NCI-H345 treated with DMSO at 0.1 percent for 48 hours (cell line): Measurements from ENCODE around the gene ST6GAL2.

Experiments used
- DNase-seq: peaks from one replicate; lab custom pipeline; 2025; ENCODE audit not compliant: unreplicated experiment; lab: John Stamatoyannopoulos, UW

Gene ST6GAL2

DNA sequence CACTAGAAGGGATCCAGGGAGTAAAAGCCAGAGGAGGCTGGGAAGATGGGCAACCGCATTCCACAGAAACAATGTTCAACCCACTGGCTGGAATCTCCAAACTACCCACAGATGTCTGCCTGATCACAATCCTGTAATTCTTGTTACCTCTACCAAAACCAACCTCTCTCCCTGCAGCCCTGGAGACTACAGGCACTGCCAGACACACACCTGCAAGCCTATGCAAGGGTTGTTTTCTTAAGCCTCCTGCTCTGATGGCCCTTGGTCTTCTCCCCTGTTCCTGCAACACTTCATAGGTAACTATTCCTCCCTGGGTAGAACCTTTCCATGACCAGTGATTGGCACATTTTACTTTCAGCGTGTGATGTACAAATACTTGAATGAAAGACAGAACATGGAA, 21.9 kb downstream of the ST6GAL2 start:
- DNase-seq: no peak

DNA sequence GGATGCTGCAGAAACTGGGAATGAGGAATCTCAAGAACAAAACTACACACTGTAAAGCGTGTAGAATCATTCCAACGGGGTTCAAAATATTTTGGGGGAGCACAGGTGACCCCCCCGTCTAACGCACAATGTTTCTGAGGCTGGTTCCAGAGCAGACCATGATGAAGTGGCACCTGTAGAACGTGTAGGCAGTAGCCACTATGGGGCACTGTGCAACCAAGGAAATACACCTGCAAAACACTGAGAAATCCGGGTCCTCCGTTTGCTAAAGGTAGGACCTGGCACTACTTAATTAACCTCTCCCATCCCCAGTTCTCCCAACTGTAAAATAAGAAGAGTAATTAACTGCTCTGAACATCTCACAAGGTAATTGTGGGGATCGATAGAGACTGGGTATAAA, 22.6 kb downstream of the ST6GAL2 start:
- DNase-seq: no peak

DNA sequence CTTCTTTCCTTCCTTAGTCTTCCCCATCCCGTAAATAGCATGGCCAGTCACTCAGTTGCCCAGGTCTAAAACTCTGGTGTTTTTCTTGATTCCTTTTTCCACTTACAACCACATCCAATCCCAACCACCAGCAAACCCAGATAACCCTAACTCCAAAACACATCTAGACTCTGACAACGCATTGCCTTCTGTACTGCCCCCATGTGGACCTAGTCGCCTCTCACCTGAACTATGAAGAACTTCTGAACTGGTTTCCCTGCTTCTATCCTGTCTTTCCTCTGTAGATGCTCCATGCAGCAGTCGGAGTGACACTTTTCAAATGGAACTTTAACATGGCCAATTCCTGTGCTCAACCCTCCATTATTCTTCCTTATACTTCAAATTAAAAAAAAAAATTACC, 26.5 kb downstream of the ST6GAL2 start:
- DNase-seq: no peak

DNA sequence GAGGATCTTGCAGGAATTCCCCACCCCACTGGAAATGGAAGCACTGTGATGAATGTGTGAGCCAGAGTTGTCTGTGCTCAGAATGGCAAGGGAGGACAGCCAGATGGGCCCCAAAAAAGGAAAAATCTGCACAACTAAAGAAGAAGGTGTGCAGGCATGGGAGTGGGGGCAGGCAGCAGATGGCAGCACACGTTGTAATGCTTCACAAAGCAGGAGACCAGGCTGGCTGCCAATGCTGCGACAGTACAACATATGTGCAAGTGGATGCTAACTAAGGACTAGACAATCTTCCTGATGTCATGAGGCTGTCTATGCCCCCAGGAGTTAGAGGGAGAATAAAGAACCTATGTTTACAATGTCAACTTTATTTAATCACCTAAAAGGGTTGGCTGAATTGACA, 27.2 kb downstream of the ST6GAL2 start:
- DNase-seq: no peak

DNA sequence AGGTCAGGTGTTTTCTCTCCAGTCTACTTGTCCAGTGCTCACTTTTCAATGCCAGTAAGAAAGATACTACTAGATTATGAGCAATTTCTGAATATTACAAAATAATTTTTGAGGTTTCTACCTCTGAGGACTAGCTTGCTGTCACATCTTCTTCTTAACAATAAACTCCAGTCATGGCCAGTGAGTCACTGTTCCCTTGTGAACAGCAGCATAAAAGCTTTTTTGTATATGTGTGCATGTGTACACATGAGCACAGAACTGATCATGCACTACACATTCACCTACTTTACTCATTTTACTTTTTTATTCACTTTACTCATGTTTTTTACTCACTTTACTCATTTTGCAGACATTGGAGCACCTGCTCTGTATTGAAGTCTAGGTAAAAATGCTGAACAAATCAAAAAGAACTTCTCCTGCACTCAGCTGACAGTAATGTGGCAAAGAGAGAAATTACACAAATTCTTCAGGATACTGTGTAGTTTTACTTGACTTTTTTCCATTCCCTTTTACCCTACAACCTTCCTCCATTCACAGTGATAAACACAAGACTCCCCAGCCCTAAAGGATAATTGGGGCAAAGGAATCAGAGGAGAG, 28.0 kb downstream of the ST6GAL2 start:
- no peak for DNase-seq

DNA sequence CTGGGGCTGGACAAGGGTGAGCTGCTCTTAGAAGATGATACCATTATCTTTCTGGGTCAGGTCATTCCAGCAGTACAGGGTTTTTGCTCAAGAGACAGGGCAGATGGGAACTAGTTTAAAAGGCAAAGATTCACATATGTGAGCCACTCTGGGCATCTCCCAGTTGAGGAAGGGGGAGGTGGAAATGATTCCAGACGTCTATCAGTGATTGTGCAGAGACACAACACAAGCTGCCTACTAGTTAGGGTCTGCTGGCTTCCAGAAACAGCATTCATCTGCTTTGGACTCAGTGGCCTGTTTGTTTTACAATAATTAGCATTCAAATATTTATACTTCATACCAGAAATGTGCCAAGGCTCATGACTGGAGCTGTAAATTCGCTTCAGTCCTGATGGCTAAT, 32.3 kb downstream of the ST6GAL2 start:
- DNase-seq: no peak

DNA sequence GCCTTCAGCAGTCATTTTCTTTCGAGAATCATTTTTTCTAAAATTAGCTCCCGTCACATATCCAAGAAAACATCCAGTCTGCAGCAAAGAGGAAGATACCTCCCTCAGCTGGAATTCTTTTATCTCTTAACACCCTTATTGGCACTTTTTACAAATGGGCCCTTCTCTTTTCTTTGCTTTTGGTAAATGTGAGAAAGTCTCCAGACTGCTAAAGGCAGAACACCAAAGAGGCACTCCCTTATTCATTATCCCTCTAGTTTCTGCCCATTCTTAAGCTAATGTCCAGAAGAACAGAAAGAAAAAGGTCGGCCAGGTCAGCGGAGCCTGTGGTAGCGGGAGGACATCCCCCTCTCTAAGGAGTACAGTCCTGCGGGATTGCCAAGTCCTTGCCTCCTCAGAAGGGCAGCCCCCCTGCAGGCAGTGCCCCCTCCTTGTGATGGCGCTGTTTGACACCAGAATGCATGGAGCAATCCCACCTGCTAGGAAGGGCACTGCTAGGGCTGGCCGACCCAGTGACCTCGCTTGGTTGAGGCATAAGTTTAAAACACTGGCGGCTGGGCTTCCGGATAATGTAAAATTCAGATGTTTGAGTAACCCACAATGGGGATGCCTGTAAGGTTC, 34.0 kb downstream of the ST6GAL2 start:
- DNase-seq: no peak

DNA sequence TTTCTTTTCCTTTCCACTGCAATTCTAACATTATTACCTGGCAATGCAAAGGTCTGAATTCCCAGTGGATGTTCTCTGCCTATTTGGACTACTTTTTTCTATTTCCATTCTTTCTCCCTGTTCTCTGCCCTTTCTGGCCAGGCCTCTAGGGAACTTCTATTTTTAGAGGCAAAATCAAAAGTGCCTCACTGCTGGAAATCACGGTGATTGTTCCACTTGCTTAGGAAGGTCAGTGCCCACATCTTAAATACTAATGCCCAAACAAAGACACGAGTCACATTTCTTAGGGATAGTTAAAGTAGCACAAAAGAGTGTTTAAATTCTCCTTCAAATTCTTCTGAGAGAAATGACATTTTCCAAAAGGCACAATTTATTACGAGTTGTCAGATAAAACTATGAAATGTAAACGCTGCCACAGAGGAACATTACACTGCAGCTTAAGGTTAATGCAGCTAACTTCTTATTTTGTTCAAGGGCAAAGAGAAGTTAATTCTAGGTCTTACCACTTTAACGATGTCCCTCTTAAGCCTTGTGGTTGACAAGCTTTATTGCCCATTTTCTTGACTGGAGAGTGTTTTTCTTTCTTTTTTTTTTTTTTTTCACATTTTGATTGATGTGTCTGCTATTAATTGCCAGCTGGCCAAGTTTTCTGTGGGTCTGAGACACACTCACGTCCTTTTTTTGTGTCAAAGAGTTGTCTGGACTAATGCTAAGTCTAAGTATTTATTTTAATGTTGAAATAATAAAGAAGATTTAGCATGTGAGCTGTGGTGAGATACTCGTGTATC, 34.7 kb downstream of the ST6GAL2 start:
- DNase-seq: no peak

DNA sequence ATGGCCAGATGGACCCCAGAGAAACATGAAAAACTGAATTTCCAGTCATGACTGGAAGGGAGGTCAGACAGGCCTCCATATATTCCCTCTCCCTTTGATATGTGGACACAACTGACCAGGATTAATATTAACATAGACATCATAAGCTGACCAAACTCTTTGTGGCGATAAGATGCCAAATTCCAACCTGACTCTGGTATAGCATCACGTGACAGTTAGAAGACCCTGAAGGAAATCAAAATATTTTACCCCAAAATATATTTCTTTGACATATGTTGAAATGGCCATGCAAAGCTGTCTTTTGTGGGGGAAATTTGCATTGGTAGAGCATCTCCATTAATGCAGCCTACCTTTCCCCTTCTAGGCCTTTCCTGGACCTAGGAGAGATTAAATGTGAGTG, 36.7 kb downstream of the ST6GAL2 start:
- no peak for DNase-seq

DNA sequence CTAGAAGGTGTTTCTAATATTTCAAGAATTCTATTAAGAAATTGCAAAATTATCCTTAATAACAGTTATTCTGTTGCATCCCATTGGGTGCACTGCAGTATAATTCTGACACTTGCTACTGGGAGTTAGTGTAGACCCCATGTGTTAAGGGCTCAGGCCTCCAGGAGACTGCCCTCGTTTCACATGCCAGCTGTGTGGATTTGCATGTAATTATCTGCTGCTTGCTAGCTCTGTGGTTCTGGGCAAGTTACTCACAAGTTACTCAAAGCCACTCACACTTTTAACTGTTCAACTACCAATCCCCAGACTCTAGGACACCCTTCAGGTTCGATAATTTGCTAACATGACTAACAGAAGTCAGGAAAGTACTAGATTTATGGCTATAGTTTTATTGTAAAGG, 38.6 kb downstream of the ST6GAL2 start:
- no peak for DNase-seq

DNA sequence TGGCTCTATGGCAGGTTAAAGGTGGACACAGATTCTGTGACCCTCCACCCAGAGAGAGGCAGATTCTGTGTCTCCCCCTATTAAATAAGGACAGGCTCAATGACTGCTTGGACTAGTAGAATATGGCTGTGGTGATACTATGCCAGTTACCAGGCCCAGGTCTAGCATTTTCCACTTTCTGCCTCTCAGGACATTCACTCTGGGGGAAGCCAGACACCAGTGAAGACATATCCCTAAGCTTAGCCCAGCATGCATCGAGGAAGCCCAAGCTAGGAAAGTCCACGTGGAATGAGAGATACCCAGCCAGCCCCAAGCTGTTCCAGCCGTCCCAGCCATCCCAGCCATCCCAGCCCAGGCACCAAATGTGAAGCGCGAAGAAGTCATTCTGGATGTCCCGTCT, 40.3 kb downstream of the ST6GAL2 start:
- DNase-seq: no peak

DNA sequence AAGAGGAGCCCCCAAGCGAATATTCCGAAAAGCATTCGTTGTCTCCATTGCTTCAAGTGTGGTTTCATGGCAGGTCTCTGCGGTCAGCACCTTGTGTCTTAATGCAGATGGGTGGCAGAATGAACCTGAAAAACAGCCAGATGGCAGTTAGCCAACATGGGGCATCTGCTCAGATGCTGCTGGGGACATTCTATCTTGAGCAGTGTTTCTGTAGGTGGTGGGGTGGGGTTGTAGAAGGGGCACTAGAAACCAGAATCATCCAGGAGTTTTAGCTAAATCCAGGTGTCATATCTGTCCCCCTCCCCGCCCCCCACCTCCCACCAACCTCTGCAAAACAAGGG, 42.1 kb downstream of the ST6GAL2 start:
- DNase-seq: peak; percentile 58

DNA sequence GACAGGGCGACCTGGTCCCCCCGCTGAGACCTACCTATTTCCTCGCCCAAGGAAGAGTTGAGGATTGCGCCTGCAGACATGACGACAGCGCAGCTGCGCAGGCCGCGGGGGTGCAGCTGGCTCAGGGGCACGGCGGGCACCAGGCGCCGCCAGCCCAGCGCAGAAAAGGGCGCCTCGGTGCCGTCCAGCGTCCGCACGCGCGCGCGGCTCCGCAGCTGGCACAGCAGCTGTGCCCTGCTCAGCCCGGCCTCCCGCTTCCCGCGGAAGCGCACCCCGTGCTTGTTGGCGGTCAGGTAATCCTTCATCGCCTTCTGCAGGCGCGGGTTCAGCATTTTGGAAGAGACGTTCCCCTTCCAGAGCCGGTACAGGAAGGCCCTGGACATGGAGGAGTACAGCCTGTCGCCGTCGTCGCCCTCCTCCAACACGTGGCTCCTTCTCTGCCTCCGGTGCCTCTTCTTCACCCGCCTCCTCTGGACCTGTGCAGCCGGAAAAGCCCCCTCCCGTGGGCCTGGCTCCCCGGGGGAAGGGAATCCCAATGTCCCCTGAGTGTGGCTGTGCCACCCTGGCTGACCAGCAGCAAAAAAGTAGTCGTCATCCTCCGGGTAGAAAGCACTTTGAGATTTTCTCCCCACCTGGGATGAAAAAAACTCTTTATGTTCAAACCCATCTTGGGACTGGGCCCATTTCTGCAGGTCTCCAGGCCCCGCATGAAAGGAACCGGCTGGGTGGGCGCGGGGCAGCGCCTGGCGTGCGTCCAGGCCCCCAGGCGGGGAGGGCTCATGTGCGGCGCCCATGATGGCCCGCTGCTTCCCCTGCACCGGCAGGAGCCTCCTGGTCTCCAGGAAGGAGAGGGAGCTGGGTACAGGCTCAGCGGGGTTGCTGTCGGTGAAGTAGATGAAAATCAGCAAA, 42.7 kb downstream of the ST6GAL2 start:
- no peak for DNase-seq

DNA sequence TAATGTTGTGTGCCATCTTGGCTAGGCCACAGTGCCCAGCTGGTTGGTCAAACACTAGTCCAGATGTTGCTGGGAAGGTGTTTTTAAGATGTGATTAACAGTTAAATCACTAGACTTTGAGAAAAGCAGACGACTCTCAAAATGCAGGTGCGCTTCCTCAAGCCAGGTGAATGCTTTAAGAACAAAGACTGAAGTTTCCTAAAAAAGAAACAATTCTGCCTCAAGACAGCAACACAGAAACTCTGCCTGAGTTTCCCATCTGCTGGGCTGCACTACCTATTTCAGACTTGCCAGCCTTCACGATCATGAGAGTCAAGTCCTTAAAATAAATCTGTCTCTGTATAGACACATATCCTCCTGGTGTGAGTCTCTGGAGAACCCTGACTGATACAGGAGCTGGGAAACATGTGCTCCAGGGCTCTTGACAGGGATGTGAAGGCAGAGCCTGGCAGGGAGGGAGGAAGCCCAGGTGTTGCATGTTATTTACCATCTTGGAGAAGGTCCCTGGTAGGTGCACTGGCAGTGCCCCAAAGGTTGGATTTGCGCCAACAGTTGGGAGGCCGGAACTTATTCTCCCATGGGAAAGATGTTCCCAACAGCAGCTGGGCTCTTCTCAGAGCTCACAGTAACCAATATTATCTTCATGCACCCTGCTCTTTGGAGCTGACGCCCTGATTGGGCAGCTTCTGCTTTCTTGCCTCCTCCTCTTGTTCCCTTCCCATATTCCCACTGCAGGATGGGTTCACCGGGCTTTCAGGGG, 43.9 kb downstream of the ST6GAL2 start:
- peak; percentile 78 for DNase-seq

DNA sequence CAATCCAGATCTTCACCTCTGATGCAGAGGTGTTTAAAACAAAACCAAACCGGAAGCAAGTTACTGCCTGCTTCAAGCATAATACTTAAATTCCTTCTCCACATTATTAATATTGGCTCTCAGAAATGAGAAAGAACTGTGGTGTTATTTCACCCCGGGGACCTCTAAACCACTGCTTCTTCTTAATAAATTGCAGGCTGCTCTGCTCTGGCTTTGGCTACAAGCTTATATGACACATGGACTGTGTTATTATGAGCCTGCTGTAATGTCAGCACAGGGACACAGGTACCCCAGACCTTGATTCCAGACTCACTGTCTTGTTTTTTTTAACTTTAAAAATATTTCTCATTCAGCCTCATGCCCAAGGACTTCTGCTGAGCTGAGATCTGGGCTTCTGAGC, 45.1 kb downstream of the ST6GAL2 start:
- no peak for DNase-seq

DNA sequence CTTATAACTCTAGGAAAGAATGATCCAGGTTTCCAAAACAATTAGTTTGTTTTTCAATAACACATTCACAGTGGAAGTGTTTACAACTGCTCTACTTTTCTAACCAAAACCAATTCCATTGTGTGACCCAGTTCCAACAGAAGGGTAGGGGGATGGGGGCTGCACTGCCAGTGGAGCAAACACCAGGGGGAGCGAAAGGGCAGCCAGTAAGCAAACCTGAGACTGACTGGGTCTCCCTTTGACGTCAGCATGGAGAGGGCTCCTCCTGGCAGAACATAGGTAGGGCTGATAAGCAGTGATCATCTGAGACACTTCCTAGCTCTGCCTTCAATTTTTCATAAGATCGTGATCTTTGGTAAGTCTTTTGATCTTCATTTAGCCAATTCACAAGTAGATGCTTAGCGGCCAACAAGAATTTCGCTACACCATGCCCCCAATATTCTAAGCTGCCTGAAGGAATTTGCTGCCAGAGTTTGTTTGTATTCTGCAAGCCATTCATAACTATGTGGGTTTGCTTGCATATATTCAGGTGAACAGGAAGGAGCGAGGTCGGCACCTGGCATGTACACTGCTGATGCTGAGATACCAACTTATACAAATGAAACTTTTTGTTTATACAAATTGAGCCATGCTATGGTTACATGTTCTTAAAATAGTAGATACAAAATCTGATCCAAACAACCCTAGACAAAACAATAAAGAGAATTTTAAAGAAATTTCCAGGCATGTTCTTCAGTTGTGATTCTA, 45.9 kb downstream of the ST6GAL2 start:
- no peak for DNase-seq

DNA sequence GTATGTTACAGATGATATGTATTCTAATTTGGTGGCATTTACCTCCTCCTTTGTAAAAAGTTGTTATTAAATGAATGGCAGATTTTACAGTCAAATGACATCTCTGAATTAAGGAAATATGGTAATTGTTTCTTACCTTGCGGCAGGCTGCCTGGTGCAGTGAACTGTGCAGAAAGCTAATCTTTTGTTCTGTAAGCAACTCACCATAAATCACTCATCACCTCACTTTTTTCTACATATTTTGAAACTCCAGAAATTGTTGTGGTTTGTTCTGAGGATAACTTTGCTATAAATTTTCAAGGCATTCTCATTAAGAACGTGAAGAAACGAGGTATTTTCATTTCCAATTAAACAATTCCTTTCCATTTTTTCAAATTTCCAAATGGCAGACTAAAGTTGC, 52.7 kb downstream of the ST6GAL2 start:
- no peak for DNase-seq

DNA sequence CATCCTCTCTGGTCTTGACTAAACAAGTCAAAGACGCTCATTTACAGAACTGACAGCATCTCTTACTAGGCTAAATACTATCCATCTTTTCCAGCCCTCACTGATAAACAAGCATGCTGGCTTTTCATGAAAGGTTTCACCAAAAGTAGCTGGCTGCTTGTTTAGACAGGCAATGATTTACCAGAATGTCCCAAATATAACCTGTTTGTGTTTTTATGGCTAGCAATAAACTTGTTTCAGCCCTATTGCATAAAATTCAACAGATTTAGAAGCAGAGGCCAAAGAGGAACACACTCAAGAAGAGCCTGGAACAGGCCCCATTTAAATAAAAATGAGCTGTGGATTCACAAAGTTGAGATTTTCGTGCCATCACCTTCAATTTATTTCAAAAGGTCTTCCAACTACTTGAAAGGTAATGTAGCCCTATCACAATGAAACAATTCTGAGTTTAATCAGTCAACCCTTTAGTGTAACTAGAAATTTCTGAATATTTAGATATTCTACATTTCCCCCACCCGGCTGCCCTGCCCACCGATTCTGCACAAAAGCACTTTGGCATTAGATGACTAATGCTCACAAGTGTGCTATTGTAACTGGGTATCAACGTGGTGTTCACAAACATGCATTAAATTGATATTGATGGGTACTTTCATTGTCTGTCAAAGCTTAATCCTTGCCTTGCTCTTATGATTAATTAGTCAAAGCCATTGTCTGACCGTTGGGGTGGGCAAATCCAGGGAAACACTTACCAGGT, 54.0 kb downstream of the ST6GAL2 start:
- DNase-seq: no peak

DNA sequence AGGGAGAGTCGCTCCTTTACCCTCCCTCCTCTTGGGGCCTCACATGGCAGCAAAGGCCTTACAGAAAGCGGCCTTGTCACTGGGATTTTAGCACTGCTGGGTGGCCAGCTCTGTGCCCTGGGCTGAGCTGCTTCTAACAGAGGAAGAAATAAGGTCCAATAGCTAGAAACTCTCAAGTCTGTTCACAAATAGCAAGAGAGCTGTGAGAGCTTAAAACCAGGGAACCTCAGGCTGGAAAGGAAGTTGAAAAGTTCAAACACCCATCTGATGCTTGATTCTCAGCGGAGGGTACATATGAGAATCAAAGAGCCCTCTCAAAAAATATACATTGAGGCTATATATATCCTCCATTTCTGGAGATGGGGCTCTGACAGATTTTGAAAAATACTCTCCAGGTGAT, 54.7 kb downstream of the ST6GAL2 start:
- no peak for DNase-seq
